Measurements from ENCODE around the gene XPOT.

Gene XPOT

GRCh38 chr12:64470495-64470894 lies 66.3 kb downstream of the XPOT start:
- DNase-seq, result no peak

GRCh38 chr12:64473176-64473575 lies 69.0 kb downstream of the XPOT start:
- DNase-seq, result no peak

DNA sequence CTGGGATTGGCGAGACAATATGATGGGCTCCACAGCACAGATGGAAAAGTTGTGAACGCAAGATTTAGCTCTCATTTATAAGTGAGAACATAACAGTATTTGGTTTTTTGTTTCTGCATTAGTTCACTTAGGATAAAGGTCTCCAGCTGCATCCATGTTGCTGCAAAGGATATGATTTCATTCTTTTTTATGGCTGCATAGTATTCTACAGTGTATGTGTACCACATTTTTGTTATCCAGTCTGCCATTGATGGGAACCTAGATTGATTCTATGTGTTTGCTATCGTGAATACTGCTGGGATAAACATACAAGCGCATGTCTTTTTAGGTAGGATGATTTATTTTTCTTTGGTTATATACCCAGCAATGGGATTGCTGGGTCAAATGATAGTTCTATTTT lies 71.3 kb downstream of the XPOT start:
- DNase-seq, result no peak

GRCh38 chr12:64476844-64477243 lies 72.7 kb downstream of the XPOT start:
- DNase-seq, result no peak

DNA sequence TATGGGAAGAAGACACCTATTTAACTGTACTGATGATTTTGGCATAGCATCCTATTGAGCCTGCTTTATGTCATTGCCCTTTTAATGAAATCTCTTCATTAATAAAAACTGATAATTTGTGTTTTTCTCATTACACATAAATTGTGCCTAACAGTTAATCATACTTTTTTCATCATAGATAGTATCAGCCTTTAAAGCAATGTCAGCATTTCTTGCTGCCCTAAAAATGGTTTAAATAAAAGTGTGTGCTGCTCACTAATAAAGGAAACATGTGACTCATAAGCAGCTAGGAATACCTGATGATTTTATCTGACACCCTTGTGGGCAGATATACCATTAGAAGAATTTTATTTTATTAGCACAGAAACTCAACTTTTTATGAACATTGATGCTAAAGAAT lies 74.5 kb downstream of the XPOT start:
- no peak for DNase-seq

DNA sequence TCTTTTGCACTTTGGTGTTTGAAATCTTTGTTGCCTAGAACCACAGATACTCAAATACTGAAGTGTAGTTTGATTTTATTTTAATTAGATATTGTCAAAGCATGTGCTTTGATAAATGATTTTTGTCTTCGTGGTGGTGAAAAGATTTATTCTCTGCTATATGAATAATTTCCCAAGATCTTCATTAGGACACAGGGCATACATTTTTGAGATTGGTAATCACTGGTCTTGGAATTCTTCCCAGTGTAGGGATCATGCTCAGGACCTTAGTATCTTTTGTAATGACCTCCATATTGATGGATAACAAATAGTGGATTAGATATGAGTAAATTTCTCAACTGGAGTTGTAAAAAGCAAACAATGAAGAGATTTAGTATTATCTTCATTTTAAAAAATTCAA lies 76.0 kb downstream of the XPOT start:
- no peak for DNase-seq

GRCh38 chr12:64486657-64487056 lies 82.5 kb downstream of the XPOT start:
- no peak for DNase-seq

GRCh38 chr12:64491718-64492117 lies 87.5 kb downstream of the XPOT start:
- no peak for DNase-seq

DNA sequence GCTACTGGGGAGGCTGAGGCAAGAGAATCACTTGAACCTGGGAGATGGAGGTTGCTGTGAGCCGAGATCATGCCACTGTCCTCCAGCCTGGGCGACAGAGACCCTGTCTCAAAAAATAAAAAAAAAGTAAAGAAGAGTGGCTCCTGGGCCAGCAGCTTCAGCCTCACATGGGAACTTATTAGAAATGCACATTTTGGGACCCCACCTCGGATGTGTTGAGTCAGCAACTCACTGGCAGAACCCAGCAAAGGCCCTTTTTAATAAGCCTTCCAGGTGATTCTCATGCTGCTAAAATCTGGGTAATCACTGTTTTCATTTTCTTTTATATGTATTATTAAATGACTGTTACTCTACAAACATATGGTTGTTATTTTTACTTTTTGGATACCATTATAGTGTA lies 89.3 kb downstream of the XPOT start:
- DNase-seq, result no peak

DNA sequence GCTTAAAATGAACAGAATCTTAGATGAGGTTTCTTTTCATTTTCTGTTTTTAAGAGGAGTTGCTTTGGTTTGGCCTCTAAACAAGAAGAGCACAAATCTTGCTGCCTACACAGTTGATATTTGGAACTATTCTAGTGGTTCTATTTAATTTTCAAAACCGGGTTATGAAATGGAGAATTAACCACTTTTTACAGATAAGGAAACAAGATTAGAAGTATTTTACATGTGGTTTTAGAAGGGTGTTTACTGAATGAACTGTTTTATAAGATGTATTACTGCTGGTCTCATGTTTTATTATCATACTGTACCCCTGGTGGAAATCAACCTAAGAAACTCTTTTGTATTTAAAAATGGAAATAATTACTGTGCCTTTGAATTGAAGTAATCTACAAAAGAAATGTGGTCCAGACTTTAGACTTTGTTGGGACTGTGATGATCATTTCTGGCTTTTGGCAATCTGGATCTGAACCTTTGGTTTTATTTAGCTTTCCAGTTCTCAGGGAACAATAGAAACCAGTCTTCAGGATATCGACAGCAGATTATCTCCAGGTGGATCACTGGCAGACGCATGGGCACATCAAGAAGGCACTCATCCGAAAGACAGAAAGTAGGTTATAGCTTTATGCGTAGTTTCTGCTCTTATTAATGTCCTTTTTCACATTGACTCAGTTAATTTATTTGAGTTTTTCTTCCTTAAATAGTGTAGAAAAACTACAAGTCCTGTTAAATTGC lies 91.0 kb downstream of the XPOT start:
- DNase-seq, result no peak

DNA sequence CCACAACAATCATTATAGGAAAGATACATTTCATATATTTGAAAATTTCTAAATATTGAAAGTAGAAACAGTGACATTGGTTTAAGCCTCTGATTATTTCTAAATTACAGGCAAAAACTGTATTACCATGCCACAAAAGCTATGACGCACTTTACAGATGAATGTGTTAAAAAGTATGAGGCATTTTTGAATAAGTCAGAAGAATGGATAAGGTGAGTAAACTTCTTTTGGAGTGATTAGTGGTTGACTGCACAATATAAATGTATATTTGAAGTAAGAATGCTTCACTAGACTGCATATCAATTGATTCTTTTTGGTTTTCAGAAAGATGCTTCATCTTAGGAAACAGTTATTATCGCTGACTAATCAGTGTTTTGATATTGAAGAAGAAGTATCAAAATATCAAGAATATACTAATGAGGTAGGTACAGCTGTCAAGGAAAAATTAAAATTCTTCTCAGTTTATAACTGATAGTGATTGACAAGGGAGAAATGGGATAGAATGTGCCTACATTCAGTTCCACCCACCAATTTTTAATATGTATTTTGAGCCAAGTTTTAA lies 92.7 kb downstream of the XPOT start:
- DNase-seq, result no peak

GRCh38 chr12:64497484-64497883 lies 93.3 kb downstream of the XPOT start:
- no peak for DNase-seq

DNA sequence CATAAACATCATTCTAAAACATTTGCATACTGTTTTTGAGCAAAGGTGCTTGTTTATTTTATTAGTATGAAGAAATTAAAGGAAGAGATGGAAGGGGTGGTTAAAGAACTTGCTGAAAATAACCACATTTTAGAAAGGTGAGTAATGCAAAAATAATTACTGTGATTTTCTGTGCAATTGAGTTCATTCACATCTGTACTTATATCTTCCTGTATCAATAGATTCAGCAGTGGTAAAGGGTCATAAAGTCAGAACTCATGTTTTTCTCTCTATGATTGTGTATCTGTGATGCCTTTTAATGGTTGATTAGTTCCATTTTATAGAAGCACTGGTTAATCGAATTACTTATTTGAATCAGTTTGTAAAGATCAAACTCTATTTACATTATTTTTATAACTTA lies 93.7 kb downstream of the XPOT start:
- no peak for DNase-seq

DNA sequence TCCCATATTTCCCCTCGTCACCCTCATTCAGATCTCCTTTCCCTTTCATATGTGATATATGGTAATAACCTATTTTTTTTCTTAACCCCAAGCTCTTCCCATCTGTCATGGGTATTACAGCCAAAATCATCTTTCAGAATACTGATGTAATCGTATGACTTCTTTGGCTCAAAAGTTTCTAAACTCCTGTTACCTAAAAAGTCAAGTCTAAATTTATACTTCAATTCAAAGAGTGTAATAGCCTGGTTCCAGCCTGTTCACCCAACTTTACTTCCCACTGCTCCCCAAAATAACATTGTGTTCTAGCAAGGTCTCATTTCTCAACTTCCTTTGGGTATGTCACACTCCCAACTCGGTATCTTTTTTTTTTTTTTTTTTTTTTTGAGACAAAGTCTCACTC lies 96.2 kb downstream of the XPOT start:
- DNase-seq, result no peak

All from activated CD8-positive, alpha-beta memory T cell treated with anti-CD3 and anti-CD28 coated beads, Interleukin-2, amount 50 U/mL, for 4 hours (primary cell).